Smooth muscle cell (in vitro differentiated cells): Measurements from ENCODE around the gene SLC9A1. TPM values are rescaled to one million over a fixed set of nuclear protein-coding genes. Genes with fewer than 3 reads are reported as not detected.

Experiments
- DNase-seq: peaks from one replicate; lab custom pipeline; 2025; ENCODE audit not compliant: unreplicated experiment; lab: John Stamatoyannopoulos, UW
- H2AFZ ChIP-seq: fragments of 200-600 bp; sonication (generic); 2 replicates; pipeline ENCODE4 v1.6.0; 2016; ENCODE audit warnings: antibody characterized with exemption, low read depth, mild to moderate bottlenecking
- H3F3A ChIP-seq: fragments of 200-600 bp; sonication (generic); 2 replicates; pipeline ENCODE4 v1.6.0; 2017; ENCODE audit warnings: antibody characterized with exemption, low read depth
- H3K27ac ChIP-seq: fragments of 200-600 bp; sonication (generic); 2 replicates; pipeline ENCODE4 v1.5.1; 2016; ENCODE audit warnings: low read depth, mild to moderate bottlenecking
- H3K27me3 ChIP-seq: fragments of 200-600 bp; sonication (generic); 2 replicates; pipeline ENCODE4 v1.6.1; 2016; ENCODE audit warnings: low read depth, mild to moderate bottlenecking
- H3K36me3 ChIP-seq: fragments of 200-600 bp; sonication (generic); 2 replicates; pipeline ENCODE4 v1.5.1; 2016; ENCODE audit warnings: low read depth
- H3K4me1 ChIP-seq: fragments of 200-600 bp; sonication (generic); 2 replicates; pipeline ENCODE4 v1.5.1; 2016; ENCODE audit warnings: low read depth
- H3K4me2 ChIP-seq: fragments of 200-600 bp; sonication (generic); 2 replicates; pipeline ENCODE4 v1.6.0; 2016; ENCODE audit warnings: mild to moderate bottlenecking
- H3K4me3 ChIP-seq: fragments of 200-600 bp; sonication (generic); 2 replicates; pipeline ENCODE4 v1.5.1; 2016; ENCODE audit warnings: mild to moderate bottlenecking
- H3K79me2 ChIP-seq: fragments of 200-600 bp; sonication (generic); 2 replicates; pipeline ENCODE4 v1.6.0; 2016; ENCODE audit warnings: low read depth, mild to moderate bottlenecking
- H3K9ac ChIP-seq: fragments of 200-600 bp; sonication (generic); 2 replicates; pipeline ENCODE4 v1.6.0; 2016; ENCODE audit warnings: low read depth
- H3K9me3 ChIP-seq: fragments of 200-600 bp; sonication (generic); replicated peaks from 2 replicates; pipeline ENCODE4 v1.5.1; 2016; ENCODE audit warnings: low read depth
- H4K20me1 ChIP-seq: fragments of 200-600 bp; sonication (generic); 2 replicates; pipeline ENCODE4 v1.6.0; 2016; ENCODE audit warnings: low read depth
- CTCF ChIP-seq: fragments of 200-600 bp; sonication (generic); IDR thresholded peaks from 2 replicates; pipeline ENCODE4 v1.5.1; 2017; ENCODE audit warnings: borderline replicate concordance, mild to moderate bottlenecking, antibody characterized with exemption; ENCODE audit not compliant: insufficient read depth, poor library complexity, severe bottlenecking
- WGBS: methylation state at CpG from one replicate; pipeline ENCODE4 v1.1.7; 2016; ENCODE audit warnings: low lambda C conversion rate; 5-methylcytosine and 5-hydroxymethylcytosine counted together
- polyA plus RNA-seq: library from polyadenylated mRNA; unstranded; fragments of >200 nt; fragmentation: Nextera tagmentation; extraction: Ambion mirVana; gene quantifications from 2 replicates; pipeline ENCODE4 v1.2.1, GENCODE V29; 2016
- total RNA-seq: library from RNA; depleted of rRNA; stranded (reverse); fragments of >200 nt; gene quantifications from 2 replicates; pipeline ENCODE4 v1.2.3, GENCODE V29; 2014

The SLC9A1 gene
- total and polyA plus RNA-seq, 2 experiments from 2014 or later = 16.5 to 37.4 TPM

DNA sequence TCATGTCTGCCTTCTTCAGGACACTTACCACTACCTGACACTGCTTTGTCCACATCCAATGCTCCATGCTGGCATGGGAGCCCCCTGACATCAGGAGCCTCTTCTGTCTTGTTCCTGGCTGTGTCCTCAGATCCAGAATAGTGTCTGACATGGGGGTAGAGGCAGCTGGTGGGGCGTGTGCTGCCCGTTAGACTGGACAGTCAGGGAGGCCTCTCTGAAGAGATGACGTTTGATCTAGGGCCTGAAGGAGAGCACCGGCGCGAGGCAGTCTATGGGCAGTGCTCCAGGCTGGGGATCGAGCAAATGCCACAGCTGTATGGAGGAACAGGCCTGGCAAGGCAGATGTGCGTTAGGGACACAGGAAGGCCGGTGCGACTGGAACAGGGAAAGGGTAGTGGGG is 16.6 kb downstream of the SLC9A1 start:
- no peaks in the 10 kb centered on the region for H3K36me3 ChIP-seq
- no peaks in the 10 kb centered on the region for H3K9me3 ChIP-seq
- H2AFZ ChIP-seq = no peak overlapping the region
- 81% methylated on average over 10 of the region's 10 CpGs for WGBS
- peaks cover 68% of the 10 kb centered on the region for H3K79me2 ChIP-seq
- H3K27me3 ChIP-seq = no peaks in the 10 kb centered on the region
- H3K4me2 ChIP-seq = peak overlapping the region; percentile 37
- no peak overlapping the region for H3K4me3 ChIP-seq
- peaks cover 84% of the 10 kb centered on the region for H4K20me1 ChIP-seq
- no peak overlapping the region for H3K9ac ChIP-seq
- no peak for DNase-seq
- peaks cover 13% of the 10 kb centered on the region for H3K4me1 ChIP-seq
- H3F3A ChIP-seq = peaks cover 7% of the 10 kb centered on the region
- TF ChIP-seq CTCF = no peak
- peak overlapping the region; percentile 55 for H3K27ac ChIP-seq

- Histone ChIP-seq H3K4me1 (peaks cover 7% of the 10 kb centered on the region), H3K79me2 (peaks cover 73% of the 10 kb centered on the region), H3K9ac (no peak overlapping the region), H3K27me3 (no peaks in the 10 kb centered on the region), H3K4me2 (peak overlapping the region; percentile 37), H3K27ac (peak overlapping the region; percentile 55), H4K20me1 (peaks cover 78% of the 10 kb centered on the region), H3F3A (peaks cover 7% of the 10 kb centered on the region), H3K4me3 (no peak overlapping the region), H2AFZ (no peak overlapping the region), H3K36me3 (no peaks in the 10 kb centered on the region), H3K9me3 (no peaks in the 10 kb centered on the region)
- WGBS = 43% methylated on average over 11 of the region's 11 CpGs
- no peak for TF ChIP-seq CTCF
- DNase-seq = no peak
Observed at GRCh38 chr1:27137544-27138075, 17.3 kb downstream of the SLC9A1 start.

DNA sequence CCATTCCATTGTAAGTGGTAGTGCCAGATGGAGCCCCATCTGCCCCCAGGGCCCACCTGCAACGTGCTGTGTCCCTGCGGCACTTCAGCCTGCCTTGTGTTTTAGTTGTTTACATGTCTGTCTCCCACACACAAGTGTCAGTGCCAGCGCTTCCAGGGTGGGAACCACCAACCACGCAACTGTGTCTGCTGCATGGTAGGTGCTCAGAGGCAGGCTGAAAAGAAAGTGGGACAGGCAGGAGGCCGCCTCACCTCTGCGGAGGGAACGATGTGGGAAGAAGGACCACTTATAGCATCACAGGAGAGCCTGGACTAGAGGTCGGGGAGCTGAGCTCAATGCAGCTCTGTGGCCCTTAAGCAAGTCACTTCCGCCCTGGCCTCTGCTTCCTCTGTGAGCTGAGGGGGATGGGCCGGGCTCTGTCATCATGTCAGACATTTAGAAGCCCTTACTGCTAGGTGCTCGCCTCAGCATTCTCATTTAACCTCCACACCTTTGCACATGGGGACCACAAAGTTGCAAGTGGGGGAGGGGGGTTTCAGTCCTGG is 17.9 kb downstream of the SLC9A1 start:
- Histone ChIP-seq H3K9ac (no peak overlapping the region), H3K4me1 (peaks cover 6% of the 10 kb centered on the region), H3K27ac (peak overlapping the region; percentile 55), H3K4me3 (no peak overlapping the region), H3K27me3 (no peaks in the 10 kb centered on the region), H3K4me2 (peak overlapping the region; percentile 37), H3K9me3 (no peaks in the 10 kb centered on the region), H3F3A (peaks cover 7% of the 10 kb centered on the region), H4K20me1 (peaks cover 73% of the 10 kb centered on the region), H2AFZ (no peak overlapping the region), H3K79me2 (peaks cover 79% of the 10 kb centered on the region), H3K36me3 (no peaks in the 10 kb centered on the region)
- WGBS = 67% methylated on average over 11 of the region's 11 CpGs
- TF ChIP-seq CTCF = no peak
- no peak for DNase-seq

- no peak overlapping the region for H2AFZ ChIP-seq
- H3K9ac ChIP-seq = no peak overlapping the region
- H3K4me1 ChIP-seq = no peaks in the 10 kb centered on the region
- WGBS = 93% methylated on average over 3 of the region's 3 CpGs
- peaks cover 76% of the 10 kb centered on the region for H3K79me2 ChIP-seq
- peaks cover 64% of the 10 kb centered on the region for H4K20me1 ChIP-seq
- H3K36me3 ChIP-seq = no peaks in the 10 kb centered on the region
- H3K9me3 ChIP-seq = no peaks in the 10 kb centered on the region
- DNase-seq = no peak
- H3K27ac ChIP-seq = no peak overlapping the region
- TF ChIP-seq CTCF = no peak
- peaks cover 7% of the 10 kb centered on the region for H3F3A ChIP-seq
- no peak overlapping the region for H3K4me2 ChIP-seq
- H3K27me3 ChIP-seq = no peaks in the 10 kb centered on the region
- no peak overlapping the region for H3K4me3 ChIP-seq
Observed at GRCh38 chr1:27136236-27136551, 18.7 kb downstream of the SLC9A1 start.
